ENCODE measurements around the gene C22orf31.

DNA sequence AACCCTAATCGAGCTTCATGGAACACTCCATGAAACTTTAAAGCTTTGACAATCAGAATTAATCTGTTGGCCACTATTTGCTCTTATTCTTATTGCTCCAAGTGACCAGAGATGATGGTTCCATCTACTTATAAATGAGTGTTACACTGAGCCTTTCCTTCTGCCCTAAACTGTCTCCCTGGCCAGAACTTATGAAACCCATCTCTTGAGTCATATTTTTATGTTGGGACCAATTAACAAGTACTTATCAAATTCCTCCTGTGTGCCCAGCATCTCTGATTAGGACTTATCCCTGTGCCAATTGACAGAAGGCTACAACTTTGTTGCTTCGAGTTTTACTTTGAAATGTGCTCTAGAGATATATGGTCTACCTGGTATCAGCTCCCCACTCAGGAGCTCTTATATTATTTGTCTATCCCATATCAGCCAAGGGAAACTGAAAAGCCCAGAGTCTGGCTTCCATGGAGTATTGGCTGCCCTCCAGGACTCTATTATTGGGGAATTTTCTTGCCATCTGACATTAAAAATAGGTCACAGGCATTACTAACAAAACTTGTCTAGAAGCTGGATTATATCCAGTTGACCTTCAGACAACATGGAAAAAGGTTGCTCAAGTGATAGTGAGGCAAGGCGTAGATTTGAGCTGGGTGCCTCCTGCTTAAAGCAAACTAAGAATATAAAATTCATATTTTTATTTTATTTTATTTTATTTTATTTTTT lies 20.0 kb upstream of the C22orf31 start:
- TF ChIP-seq, protein P1, sequence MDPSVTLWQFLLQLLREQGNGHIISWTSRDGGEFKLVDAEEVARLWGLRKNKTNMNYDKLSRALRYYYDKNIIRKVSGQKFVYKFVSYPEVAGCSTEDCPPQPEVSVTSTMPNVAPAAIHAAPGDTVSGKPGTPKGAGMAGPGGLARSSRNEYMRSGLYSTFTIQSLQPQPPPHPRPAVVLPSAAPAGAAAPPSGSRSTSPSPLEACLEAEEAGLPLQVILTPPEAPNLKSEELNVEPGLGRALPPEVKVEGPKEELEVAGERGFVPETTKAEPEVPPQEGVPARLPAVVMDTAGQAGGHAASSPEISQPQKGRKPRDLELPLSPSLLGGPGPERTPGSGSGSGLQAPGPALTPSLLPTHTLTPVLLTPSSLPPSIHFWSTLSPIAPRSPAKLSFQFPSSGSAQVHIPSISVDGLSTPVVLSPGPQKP (IDR thresholded peaks at IDR 0.05; ENCODE audit: low read depth, low read length), result no peak
- TF ChIP-seq RAD21 (conservative IDR thresholded peaks at IDR 0.05 in 1 of 2, IDR thresholded peaks at IDR 0.05 in 1 of 2) (no peak), BHLHE40 (IDR thresholded peaks at IDR 0.05; ENCODE audit: low read depth, low read length) (no peak), ESRRA (IDR thresholded peaks at IDR 0.05; ENCODE audit: borderline replicate concordance, low read length) (no peak), SMC3 (IDR thresholded peaks at IDR 0.05) (no peak)
- TF ChIP-seq, protein P2, sequence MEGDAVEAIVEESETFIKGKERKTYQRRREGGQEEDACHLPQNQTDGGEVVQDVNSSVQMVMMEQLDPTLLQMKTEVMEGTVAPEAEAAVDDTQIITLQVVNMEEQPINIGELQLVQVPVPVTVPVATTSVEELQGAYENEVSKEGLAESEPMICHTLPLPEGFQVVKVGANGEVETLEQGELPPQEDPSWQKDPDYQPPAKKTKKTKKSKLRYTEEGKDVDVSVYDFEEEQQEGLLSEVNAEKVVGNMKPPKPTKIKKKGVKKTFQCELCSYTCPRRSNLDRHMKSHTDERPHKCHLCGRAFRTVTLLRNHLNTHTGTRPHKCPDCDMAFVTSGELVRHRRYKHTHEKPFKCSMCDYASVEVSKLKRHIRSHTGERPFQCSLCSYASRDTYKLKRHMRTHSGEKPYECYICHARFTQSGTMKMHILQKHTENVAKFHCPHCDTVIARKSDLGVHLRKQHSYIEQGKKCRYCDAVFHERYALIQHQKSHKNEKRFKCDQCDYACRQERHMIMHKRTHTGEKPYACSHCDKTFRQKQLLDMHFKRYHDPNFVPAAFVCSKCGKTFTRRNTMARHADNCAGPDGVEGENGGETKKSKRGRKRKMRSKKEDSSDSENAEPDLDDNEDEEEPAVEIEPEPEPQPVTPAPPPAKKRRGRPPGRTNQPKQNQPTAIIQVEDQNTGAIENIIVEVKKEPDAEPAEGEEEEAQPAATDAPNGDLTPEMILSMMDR (IDR thresholded peaks at IDR 0.05), result no peak
- TF ChIP-seq, protein P3, sequence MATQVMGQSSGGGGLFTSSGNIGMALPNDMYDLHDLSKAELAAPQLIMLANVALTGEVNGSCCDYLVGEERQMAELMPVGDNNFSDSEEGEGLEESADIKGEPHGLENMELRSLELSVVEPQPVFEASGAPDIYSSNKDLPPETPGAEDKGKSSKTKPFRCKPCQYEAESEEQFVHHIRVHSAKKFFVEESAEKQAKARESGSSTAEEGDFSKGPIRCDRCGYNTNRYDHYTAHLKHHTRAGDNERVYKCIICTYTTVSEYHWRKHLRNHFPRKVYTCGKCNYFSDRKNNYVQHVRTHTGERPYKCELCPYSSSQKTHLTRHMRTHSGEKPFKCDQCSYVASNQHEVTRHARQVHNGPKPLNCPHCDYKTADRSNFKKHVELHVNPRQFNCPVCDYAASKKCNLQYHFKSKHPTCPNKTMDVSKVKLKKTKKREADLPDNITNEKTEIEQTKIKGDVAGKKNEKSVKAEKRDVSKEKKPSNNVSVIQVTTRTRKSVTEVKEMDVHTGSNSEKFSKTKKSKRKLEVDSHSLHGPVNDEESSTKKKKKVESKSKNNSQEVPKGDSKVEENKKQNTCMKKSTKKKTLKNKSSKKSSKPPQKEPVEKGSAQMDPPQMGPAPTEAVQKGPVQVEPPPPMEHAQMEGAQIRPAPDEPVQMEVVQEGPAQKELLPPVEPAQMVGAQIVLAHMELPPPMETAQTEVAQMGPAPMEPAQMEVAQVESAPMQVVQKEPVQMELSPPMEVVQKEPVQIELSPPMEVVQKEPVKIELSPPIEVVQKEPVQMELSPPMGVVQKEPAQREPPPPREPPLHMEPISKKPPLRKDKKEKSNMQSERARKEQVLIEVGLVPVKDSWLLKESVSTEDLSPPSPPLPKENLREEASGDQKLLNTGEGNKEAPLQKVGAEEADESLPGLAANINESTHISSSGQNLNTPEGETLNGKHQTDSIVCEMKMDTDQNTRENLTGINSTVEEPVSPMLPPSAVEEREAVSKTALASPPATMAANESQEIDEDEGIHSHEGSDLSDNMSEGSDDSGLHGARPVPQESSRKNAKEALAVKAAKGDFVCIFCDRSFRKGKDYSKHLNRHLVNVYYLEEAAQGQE (IDR thresholded peaks at IDR 0.05), result no peak

Data from A549 (cell line).